ENCODE data around the gene LRRC71. TPM values are rescaled to one million over a fixed set of nuclear protein-coding genes. Genes with fewer than 3 reads are reported as not detected.

Gene LRRC71
- polyA plus RNA-seq, 1 of the 3 experiments (the other 2 are of a cell fraction): 0.03 TPM

- H3K9me2 ChIP-seq: no peaks in the 10 kb centered on the region
- POLR2A ChIA-PET: interaction anchor here (1.0 to 1.3 kb wide), 3 partner anchors 19 to 34 kb away, joined by 3 read pairs; no protein-coding TSS in a partner anchor
- TF ChIP-seq RAD21 (IDR thresholded peaks at IDR 0.05; ENCODE audit: low read length) (no peak), CTCF (IDR thresholded peaks at IDR 0.05) (no peak), RFX5 (IDR thresholded peaks at IDR 0.05; ENCODE audit: low read length) (no peak), YY1 (IDR thresholded peaks at IDR 0.05; ENCODE audit: low read depth) (no peak), FOXM1 (IDR thresholded peaks at IDR 0.05; ENCODE audit: low read depth) (no peak), FOXJ3 (CRISPR knock-in tag; IDR thresholded peaks at IDR 0.05) (no peak), CHD2 (IDR thresholded peaks at IDR 0.05; ENCODE audit: low read length, partially characterized antibody) (no peak), NFIC (IDR thresholded peaks at IDR 0.05; ENCODE audit: borderline replicate concordance) (no peak), NRF1 (IDR thresholded peaks at IDR 0.05; ENCODE audit: low read depth, low read length) (no peak), EZH2phosphoT487 (IDR thresholded peaks at IDR 0.05; ENCODE audit: borderline replicate concordance, low read depth) (no peak), GABPA (IDR thresholded peaks at IDR 0.05; ENCODE audit: low read depth) (no peak), POLR2AphosphoS5 (IDR thresholded peaks at IDR 0.05; ENCODE audit: low read depth, low read length) (no peak)
- H3K4me3 ChIP-seq (ENCODE audit: low read depth in 2 of 2, low read length in 1 of 2): no peak overlapping the region
- H3F3A ChIP-seq (replicated peaks; ENCODE audit: insufficient read depth): peaks cover 40% of the 10 kb centered on the region
- CTCF ChIA-PET: interaction anchor here (0.7 to 16.2 kb wide), 12 partner anchors 9 to 263 kb away, joined by 3 to 308 read pairs (median 4); partner anchors contain the start of gene NTRK1
- no peak overlapping the region for H3K4me2 ChIP-seq
- H4K20me1 ChIP-seq (ENCODE audit: insufficient read depth): no peaks in the 10 kb centered on the region
- no peaks in the 10 kb centered on the region for H3K36me3 ChIP-seq (replicated peaks in 1 of 2; ENCODE audit: control insufficient read depth in 1 of 2, insufficient read depth in 2 of 2, low read length in 1 of 2)
- H3K27ac ChIP-seq (ENCODE audit: low read depth in 2 of 2, low read length in 1 of 2): peak overlapping the region in 1 of 2 experiments; percentile 87; a peak in 1 of 4 replicates
- peaks cover 39 to 50% of the 10 kb centered on the region in 2 experiments; a peak in 3 of 4 replicates for H3K4me1 ChIP-seq (ENCODE audit: control insufficient read depth in 1 of 2, insufficient read depth in 2 of 2, low read depth in 1 of 2, low read length in 1 of 2)
- 78% methylated on average over 5 of the region's 5 CpGs for WGBS (ENCODE audit: low lambda C conversion rate)
- no peak overlapping the region for H3K9ac ChIP-seq
- no peak overlapping the region for H2AFZ ChIP-seq (ENCODE audit: low read depth)
- no peaks in the 10 kb centered on the region for H3K9me3 ChIP-seq
- no peaks in the 10 kb centered on the region for H3K27me3 ChIP-seq (ENCODE audit: insufficient read depth)
- no peak for DNase-seq
- H3K79me2 ChIP-seq (ENCODE audit: insufficient read depth): no peaks in the 10 kb centered on the region
Observed at GRCh38 chr1:156894001-156894400, 26.4 kb upstream of the LRRC71 start.

GRCh38 chr1:156894711-156895454 lies 25.5 kb upstream of the LRRC71 start:
- H2AFZ ChIP-seq (ENCODE audit: low read depth): peak overlapping the region; percentile 21; the same call in 1 of the 2 replicates
- H3K79me2 ChIP-seq (ENCODE audit: insufficient read depth): no peaks in the 10 kb centered on the region
- DNase-seq: peak; percentile 48
- H4K20me1 ChIP-seq (ENCODE audit: insufficient read depth): no peaks in the 10 kb centered on the region
- H3K4me2 ChIP-seq: 0 out of 2 replicates have a peak overlapping the region, but pooled peaks have one; percentile 77
- POLR2A ChIA-PET: interaction anchor here (1.0 to 1.3 kb wide), 3 partner anchors 18 to 33 kb away, joined by 3 read pairs; no protein-coding TSS in a partner anchor
- CTCF ChIA-PET: interaction anchor here (0.6 to 16.2 kb wide), 14 partner anchors 8 to 270 kb away, joined by 3 to 308 read pairs (median 4); partner anchors contain the start of gene NTRK1
- no peaks in the 10 kb centered on the region for H3K36me3 ChIP-seq (replicated peaks in 1 of 2; ENCODE audit: control insufficient read depth in 1 of 2, insufficient read depth in 2 of 2, low read length in 1 of 2)
- H3K27ac ChIP-seq (ENCODE audit: low read depth in 2 of 2, low read length in 1 of 2): peak overlapping the region; percentile 87 to 96
- H3K27me3 ChIP-seq (ENCODE audit: insufficient read depth): no peaks in the 10 kb centered on the region
- no peaks in the 10 kb centered on the region for H3K9me2 ChIP-seq
- H3F3A ChIP-seq (replicated peaks; ENCODE audit: insufficient read depth): peaks cover 40% of the 10 kb centered on the region
- H3K4me1 ChIP-seq (ENCODE audit: control insufficient read depth in 1 of 2, insufficient read depth in 2 of 2, low read depth in 1 of 2, low read length in 1 of 2): peaks cover 40 to 54% of the 10 kb centered on the region in 2 experiments; a peak in 3 of 4 replicates
- H3K9me3 ChIP-seq: no peaks in the 10 kb centered on the region
- peak overlapping the region; percentile 15; the same call in 1 of the 2 replicates for H3K9ac ChIP-seq
- WGBS (ENCODE audit: low lambda C conversion rate): 85% methylated on average over 6 of the region's 12 CpGs
- no peak overlapping the region for H3K4me3 ChIP-seq (ENCODE audit: low read depth in 2 of 2, low read length in 1 of 2)
- TF ChIP-seq MXI1 (IDR thresholded peaks at IDR 0.05; ENCODE audit: low read depth, low read length): no peak
- no peak for TF ChIP-seq USF2 (IDR thresholded peaks at IDR 0.05; ENCODE audit: borderline replicate concordance, low read depth, low read length)
- TF ChIP-seq FOXJ3 (CRISPR knock-in tag; IDR thresholded peaks at IDR 0.05): no peak
- TF ChIP-seq NFIC (IDR thresholded peaks at IDR 0.05; ENCODE audit: borderline replicate concordance): no peak
- TF ChIP-seq TAF1 (IDR thresholded peaks at IDR 0.05; ENCODE audit: borderline replicate concordance, low read depth, low read length): no peak
- no peak for TF ChIP-seq RXRA (IDR thresholded peaks at IDR 0.05; ENCODE audit: borderline replicate concordance, low read depth)
- TF ChIP-seq EP300 (IDR thresholded peaks at IDR 0.05; ENCODE audit: borderline replicate concordance in 1 of 2, low read depth in 1 of 2, low read length in 1 of 2): no peak
- no peak for TF ChIP-seq PBX3 (IDR thresholded peaks at IDR 0.05)
- TF ChIP-seq EZH2phosphoT487 (IDR thresholded peaks at IDR 0.05; ENCODE audit: borderline replicate concordance, low read depth): no peak
- no peak for TF ChIP-seq GATA2 (CRISPR knock-in tag; IDR thresholded peaks at IDR 0.05)
